ENCODE measurements around the gene TYMP.

TYMP gene

DNA sequence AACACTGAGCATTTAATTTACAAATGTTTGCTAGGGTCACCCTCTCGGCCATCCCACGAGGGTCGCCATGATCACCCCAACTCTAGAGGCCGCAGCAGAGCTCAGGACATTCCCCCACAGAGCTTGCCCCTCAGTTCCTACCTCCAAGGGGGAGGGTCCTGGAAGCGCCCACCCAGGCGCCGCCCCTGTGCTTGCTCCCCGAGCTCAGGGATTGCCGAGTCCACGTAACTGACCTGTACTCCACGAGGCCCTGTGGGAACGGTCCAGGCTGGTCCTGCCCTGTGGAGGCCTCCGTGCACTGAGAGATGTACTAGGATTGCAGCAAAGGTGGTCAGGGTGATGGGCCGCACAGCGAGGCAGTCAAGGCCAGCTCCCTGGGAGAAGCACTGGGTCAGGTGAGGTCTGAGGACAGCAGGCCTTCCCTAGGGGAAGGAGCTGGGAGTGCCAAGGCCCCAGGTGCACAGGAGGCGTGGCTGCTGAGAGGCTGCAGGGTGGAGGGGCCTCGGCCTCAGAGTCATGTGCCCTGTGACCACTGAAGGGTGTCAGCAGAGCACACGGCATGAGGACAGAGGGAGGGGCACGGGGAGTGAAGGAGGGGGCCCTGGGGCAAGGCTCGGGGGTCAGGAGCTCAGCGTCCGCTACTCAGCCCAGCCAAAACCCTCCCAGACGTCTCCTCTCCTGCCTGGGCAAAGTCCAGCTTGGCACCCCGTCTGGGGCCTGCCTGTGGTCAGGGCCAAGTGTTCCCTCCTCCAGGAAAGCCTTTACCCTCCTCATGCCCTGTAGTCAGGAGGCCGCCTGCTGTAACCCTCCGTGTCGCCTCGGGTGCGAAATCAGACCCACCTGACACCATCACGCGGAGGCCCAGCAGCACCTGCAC, 45.6 kb downstream of the TYMP start:
- H3K4me2 ChIP-seq (ENCODE audit: low read depth, low read length, poor library complexity, severe bottlenecking): peak overlapping the region; percentile 29
- H3F3A ChIP-seq (ENCODE audit: insufficient read depth): peaks cover 11% of the 10 kb centered on the region; the same call in 1 of the 2 replicates
- H3K36me3 ChIP-seq (ENCODE audit: low read length): no peaks in the 10 kb centered on the region
- H3K9me2 ChIP-seq (replicated peaks; ENCODE audit: insufficient read depth, low read length): no peaks in the 10 kb centered on the region
- H3K27ac ChIP-seq (ENCODE audit: low read depth, low read length): peak overlapping the region; percentile 39
- TF ChIP-seq, protein P1, sequence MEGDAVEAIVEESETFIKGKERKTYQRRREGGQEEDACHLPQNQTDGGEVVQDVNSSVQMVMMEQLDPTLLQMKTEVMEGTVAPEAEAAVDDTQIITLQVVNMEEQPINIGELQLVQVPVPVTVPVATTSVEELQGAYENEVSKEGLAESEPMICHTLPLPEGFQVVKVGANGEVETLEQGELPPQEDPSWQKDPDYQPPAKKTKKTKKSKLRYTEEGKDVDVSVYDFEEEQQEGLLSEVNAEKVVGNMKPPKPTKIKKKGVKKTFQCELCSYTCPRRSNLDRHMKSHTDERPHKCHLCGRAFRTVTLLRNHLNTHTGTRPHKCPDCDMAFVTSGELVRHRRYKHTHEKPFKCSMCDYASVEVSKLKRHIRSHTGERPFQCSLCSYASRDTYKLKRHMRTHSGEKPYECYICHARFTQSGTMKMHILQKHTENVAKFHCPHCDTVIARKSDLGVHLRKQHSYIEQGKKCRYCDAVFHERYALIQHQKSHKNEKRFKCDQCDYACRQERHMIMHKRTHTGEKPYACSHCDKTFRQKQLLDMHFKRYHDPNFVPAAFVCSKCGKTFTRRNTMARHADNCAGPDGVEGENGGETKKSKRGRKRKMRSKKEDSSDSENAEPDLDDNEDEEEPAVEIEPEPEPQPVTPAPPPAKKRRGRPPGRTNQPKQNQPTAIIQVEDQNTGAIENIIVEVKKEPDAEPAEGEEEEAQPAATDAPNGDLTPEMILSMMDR (IDR thresholded peaks at IDR 0.05; ENCODE audit: insufficient read depth, low read length, poor library complexity, severe bottlenecking): no peak
- TF ChIP-seq EZH2phosphoT487 (conservative IDR thresholded peaks at IDR 0.05; ENCODE audit: low read length): no peak
- H3K79me2 ChIP-seq (ENCODE audit: insufficient read depth, low read length): no peaks in the 10 kb centered on the region
- H3K9me3 ChIP-seq (ENCODE audit: insufficient read depth, low read length): no peaks in the 10 kb centered on the region
- no peaks in the 10 kb centered on the region for H3K27me3 ChIP-seq (ENCODE audit: low read length)
- peak overlapping the region; percentile 19; the same call in 1 of the 2 replicates for H3K9ac ChIP-seq (ENCODE audit: low read length)
- H3K4me3 ChIP-seq (ENCODE audit: insufficient read depth, low read length, poor library complexity, severe bottlenecking): no peak overlapping the region
- H2AFZ ChIP-seq (ENCODE audit: low read depth, low read length, severe bottlenecking): no peak overlapping the region
- H4K20me1 ChIP-seq (ENCODE audit: low read depth, low read length): no peaks in the 10 kb centered on the region

DNA sequence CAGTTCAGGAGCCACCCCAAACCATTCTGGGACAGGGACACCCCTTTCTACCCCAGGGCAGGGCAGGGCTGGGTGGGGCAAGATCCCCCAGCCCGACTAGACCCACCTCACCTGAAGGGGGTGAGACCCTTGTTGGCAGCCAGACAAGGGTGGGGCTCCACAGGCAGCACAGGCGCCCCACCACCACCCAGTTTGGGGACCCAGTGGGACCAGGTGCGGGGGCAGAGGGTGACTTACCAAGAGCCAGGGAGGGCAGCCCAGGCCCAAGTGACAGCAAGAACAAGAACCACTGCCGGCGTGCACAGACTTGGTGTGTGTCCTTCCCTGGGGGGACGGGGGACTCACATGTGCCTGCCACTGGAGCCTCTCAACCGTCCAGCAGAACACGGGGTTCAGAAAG, 46.3 kb downstream of the TYMP start:
- Histone ChIP-seq H3K27ac (ENCODE audit: low read depth, low read length) (no peak overlapping the region), H3K27me3 (ENCODE audit: low read length) (no peaks in the 10 kb centered on the region), H3K36me3 (ENCODE audit: low read length) (no peaks in the 10 kb centered on the region), H3K9me2 (replicated peaks; ENCODE audit: insufficient read depth, low read length) (no peaks in the 10 kb centered on the region), H2AFZ (ENCODE audit: low read depth, low read length, severe bottlenecking) (no peak overlapping the region), H3K79me2 (ENCODE audit: insufficient read depth, low read length) (no peaks in the 10 kb centered on the region), H4K20me1 (ENCODE audit: low read depth, low read length) (no peaks in the 10 kb centered on the region), H3F3A (ENCODE audit: insufficient read depth) (peaks cover 11% of the 10 kb centered on the region; the same call in 1 of the 2 replicates), H3K4me2 (ENCODE audit: low read depth, low read length, poor library complexity, severe bottlenecking) (peak overlapping the region; percentile 29), H3K9ac (ENCODE audit: low read length) (no peak overlapping the region), H3K4me3 (ENCODE audit: insufficient read depth, low read length, poor library complexity, severe bottlenecking) (no peak overlapping the region), H3K9me3 (ENCODE audit: insufficient read depth, low read length) (no peaks in the 10 kb centered on the region)
- TF ChIP-seq, protein P1 (IDR thresholded peaks at IDR 0.05; ENCODE audit: insufficient read depth, low read length, poor library complexity, severe bottlenecking): no peak
- TF ChIP-seq EZH2phosphoT487 (conservative IDR thresholded peaks at IDR 0.05; ENCODE audit: low read length): no peak

DNA sequence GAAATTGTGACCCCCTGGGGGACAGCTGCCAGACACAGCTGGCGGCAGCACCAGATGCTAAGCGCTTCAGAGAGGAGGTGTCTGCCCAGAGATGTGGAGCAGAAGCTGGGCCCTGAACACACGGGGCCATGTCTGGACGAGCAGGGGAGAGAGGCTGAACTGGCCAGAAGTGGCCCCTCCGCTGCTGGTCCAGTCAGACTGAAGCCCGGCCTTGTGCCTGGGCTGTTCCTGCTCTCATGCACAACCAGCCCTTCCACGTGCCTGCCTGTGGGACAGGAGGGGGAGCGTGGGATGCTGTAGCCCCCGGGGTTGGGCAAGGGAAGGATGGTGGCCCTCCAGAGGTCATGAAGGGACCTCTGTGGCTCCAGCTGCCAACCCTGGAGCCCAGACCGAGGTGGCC, 46.7 kb downstream of the TYMP start:
- Histone ChIP-seq H3K9ac (ENCODE audit: low read length) (no peak overlapping the region), H3K36me3 (ENCODE audit: low read length) (no peaks in the 10 kb centered on the region), H3K4me3 (ENCODE audit: insufficient read depth, low read length, poor library complexity, severe bottlenecking) (no peak overlapping the region), H3K9me2 (replicated peaks; ENCODE audit: insufficient read depth, low read length) (no peaks in the 10 kb centered on the region), H3K27ac (ENCODE audit: low read depth, low read length) (no peak overlapping the region), H3F3A (ENCODE audit: insufficient read depth) (peaks cover 11% of the 10 kb centered on the region; the same call in 1 of the 2 replicates), H3K4me2 (ENCODE audit: low read depth, low read length, poor library complexity, severe bottlenecking) (no peak overlapping the region), H4K20me1 (ENCODE audit: low read depth, low read length) (no peaks in the 10 kb centered on the region), H3K79me2 (ENCODE audit: insufficient read depth, low read length) (no peaks in the 10 kb centered on the region), H2AFZ (ENCODE audit: low read depth, low read length, severe bottlenecking) (no peak overlapping the region), H3K27me3 (ENCODE audit: low read length) (no peaks in the 10 kb centered on the region), H3K9me3 (ENCODE audit: insufficient read depth, low read length) (no peaks in the 10 kb centered on the region)
- TF ChIP-seq, protein P1 (IDR thresholded peaks at IDR 0.05; ENCODE audit: insufficient read depth, low read length, poor library complexity, severe bottlenecking): no peak
- TF ChIP-seq EZH2phosphoT487 (conservative IDR thresholded peaks at IDR 0.05; ENCODE audit: low read length): no peak
